ENCODE results near the gene MRPS2. TPM values are rescaled to one million over a fixed set of nuclear protein-coding genes. Genes with fewer than 3 reads are reported as not detected.
"Not testable (repeated sequence)": the region's sequence is repeated elsewhere in the genome, so short reads cannot be mapped to it uniquely, and the experiment has no call there.

MRPS2 gene
- total RNA-seq: 10 to 100 TPM; 50.0 to 70.6 TPM

GRCh38 chr9:135500525-135501260 lies at the start of gene MRPS2:
Gene MRPS2, plus strand, starts transcription at chr9:135500682. Its CDS starts 29 bp downstream, at chr9:135500711.
- H3K27ac Mint-ChIP-seq: peak within 1 kb of the TSS; percentile 91
- no peaks in the 10 kb centered on the region for H3K9me3 Mint-ChIP-seq (ENCODE audit: low read depth)
- H3K4me1 Mint-ChIP-seq: peaks cover 19% of the 10 kb centered on the region
- intact Hi-C loops (cut with DNase I, micrococcal nuclease): loop anchor here in 1 of 2 experiments (1.0 to 5.0 kb wide), 10 partner anchors 20 to 1475 kb away; partner anchors contain the start of genes BRD3, BRD3OS, CAMSAP1 and RNU6ATAC
- no peaks in the 10 kb centered on the region for H3K27me3 Mint-ChIP-seq
- DNase-seq: peak; percentile 91
- POLR2A ChIA-PET: no interaction called here
- ATAC-seq: peak; percentile 93
- H3K36me3 Mint-ChIP-seq (ENCODE audit: low read depth): peaks cover 36% of the 10 kb centered on the region
- peak within 1 kb of the TSS; percentile 85 for H3K4me3 Mint-ChIP-seq
- CTCF ChIA-PET: no interaction called here

- Mint-ChIP-seq H3K36me3 (ENCODE audit: low read depth) (no peaks in the 10 kb centered on the region), H3K27ac (no peak overlapping the region), H3K27me3 (peaks cover 5% of the 10 kb centered on the region), H3K9me3 (ENCODE audit: low read depth) (no peaks in the 10 kb centered on the region), H3K4me3 (no peak overlapping the region), H3K4me1 (no peaks in the 10 kb centered on the region)
- intact Hi-C loops (cut with DNase I, micrococcal nuclease): no loop called here
- ATAC-seq (no peak), DNase-seq (no peak)
- CTCF ChIA-PET: no interaction called here
- POLR2A ChIA-PET: no interaction called here
Measured at GRCh38 chr9:135450956-135451355, 49.5 kb upstream of the MRPS2 start.

- H3K4me1 Mint-ChIP-seq; DNase-seq; ATAC-seq; intact Hi-C loops (cut with DNase I, micrococcal nuclease); H3K36me3 Mint-ChIP-seq (ENCODE audit: low read depth); H3K4me3 Mint-ChIP-seq; CTCF ChIA-PET; POLR2A ChIA-PET; H3K9me3 Mint-ChIP-seq (ENCODE audit: low read depth); H3K27me3 Mint-ChIP-seq; H3K27ac Mint-ChIP-seq: not testable (repeated sequence)
Measured at GRCh38 chr9:135451909-135452308, 48.6 kb upstream of the MRPS2 start.

- peaks cover 13% of the 10 kb centered on the region for H3K27me3 Mint-ChIP-seq
- intact Hi-C loops (cut with DNase I, micrococcal nuclease): no loop called here
Measured at GRCh38 chr9:135454737-135455136, 45.7 kb upstream of the MRPS2 start.

GRCh38 chr9:135455401-135456030 lies 45.0 kb upstream of the MRPS2 start:
- peaks cover 13% of the 10 kb centered on the region for H3K27me3 Mint-ChIP-seq
- no peak overlapping the region for H3K27ac Mint-ChIP-seq
- no peaks in the 10 kb centered on the region for H3K9me3 Mint-ChIP-seq (ENCODE audit: low read depth)
- ATAC-seq (no peak), DNase-seq (no peak)
- no peaks in the 10 kb centered on the region for H3K4me1 Mint-ChIP-seq
- intact Hi-C loops (cut with DNase I, micrococcal nuclease): no loop called here
- CTCF ChIA-PET: no interaction called here
- no peaks in the 10 kb centered on the region for H3K36me3 Mint-ChIP-seq (ENCODE audit: low read depth)
- H3K4me3 Mint-ChIP-seq: no peak overlapping the region
- POLR2A ChIA-PET: no interaction called here

More at GRCh38 chr9:135454737-135455136, 45.7 kb upstream of the MRPS2 start:
- Mint-ChIP-seq H3K27ac (no peak overlapping the region), H3K9me3 (ENCODE audit: low read depth) (no peaks in the 10 kb centered on the region), H3K4me3 (no peak overlapping the region), H3K4me1 (no peaks in the 10 kb centered on the region), H3K36me3 (ENCODE audit: low read depth) (no peaks in the 10 kb centered on the region)
- ChIA-PET POLR2A (no interaction called here), CTCF (no interaction called here)
- ATAC-seq (no peak), DNase-seq (no peak)

DNA sequence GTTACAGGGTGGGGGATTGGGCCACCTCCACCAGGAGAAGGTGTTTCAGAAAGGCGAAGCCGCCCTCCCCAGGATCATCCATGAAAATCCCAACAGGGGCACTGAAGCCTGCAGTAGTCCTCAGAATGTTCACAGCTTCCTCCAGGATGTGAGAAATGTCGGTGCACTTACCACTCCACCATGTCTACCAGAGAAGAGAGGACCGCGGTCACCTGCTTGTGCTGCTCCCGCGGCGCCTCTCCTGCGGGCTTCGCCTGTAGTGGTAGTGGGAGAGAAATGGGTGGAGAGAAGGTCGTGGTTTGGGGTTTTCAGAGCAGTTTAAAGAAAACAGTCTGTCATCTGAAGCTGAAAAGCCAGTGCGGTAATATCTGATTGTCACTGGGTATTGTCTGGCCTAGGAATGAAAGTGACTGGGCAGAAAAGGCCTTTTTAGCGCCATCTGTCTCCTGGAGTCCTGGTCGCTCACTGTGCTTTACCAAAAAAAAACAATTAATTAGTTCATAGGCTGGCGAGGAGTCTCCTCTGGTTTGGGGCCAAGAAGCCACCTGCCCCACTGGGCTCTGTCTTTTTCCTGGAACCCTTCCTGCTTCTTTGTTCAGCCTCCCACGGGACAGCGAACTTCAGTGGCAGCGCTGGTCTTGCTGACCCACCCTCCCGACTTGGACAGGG lies 43.9 kb upstream of the MRPS2 start:
- Mint-ChIP-seq H3K4me1 (no peaks in the 10 kb centered on the region), H3K27ac (no peak overlapping the region), H3K4me3 (no peak overlapping the region), H3K9me3 (ENCODE audit: low read depth) (no peaks in the 10 kb centered on the region), H3K27me3 (peaks cover 16% of the 10 kb centered on the region), H3K36me3 (ENCODE audit: low read depth) (no peaks in the 10 kb centered on the region)
- intact Hi-C loops (cut with DNase I, micrococcal nuclease): no loop called here
- ChIA-PET CTCF (no interaction called here), POLR2A (no interaction called here)
- DNase-seq: no peak
- ATAC-seq: no peak

- intact Hi-C loops (cut with DNase I, micrococcal nuclease); H3K36me3 Mint-ChIP-seq (ENCODE audit: low read depth); H3K4me3 Mint-ChIP-seq; H3K9me3 Mint-ChIP-seq (ENCODE audit: low read depth); DNase-seq; POLR2A ChIA-PET; H3K27ac Mint-ChIP-seq; H3K4me1 Mint-ChIP-seq; CTCF ChIA-PET; ATAC-seq: not testable (repeated sequence)
- peaks cover 18% of the 10 kb centered on the region for H3K27me3 Mint-ChIP-seq
Measured at GRCh38 chr9:135458478-135458877, 42.0 kb upstream of the MRPS2 start.

- no peak for ATAC-seq
- no peaks in the 10 kb centered on the region for H3K9me3 Mint-ChIP-seq (ENCODE audit: low read depth)
- peaks cover 26% of the 10 kb centered on the region for H3K27me3 Mint-ChIP-seq
- no peak for DNase-seq
- ChIA-PET POLR2A (no interaction called here), CTCF (no interaction called here)
- H3K27ac Mint-ChIP-seq: no peak overlapping the region
- H3K36me3 Mint-ChIP-seq (ENCODE audit: low read depth): no peaks in the 10 kb centered on the region
- H3K4me1 Mint-ChIP-seq: no peaks in the 10 kb centered on the region
- no peak overlapping the region for H3K4me3 Mint-ChIP-seq
- intact Hi-C loops (cut with DNase I, micrococcal nuclease): no loop called here
Measured at GRCh38 chr9:135461936-135462335, 38.5 kb upstream of the MRPS2 start.

DNA sequence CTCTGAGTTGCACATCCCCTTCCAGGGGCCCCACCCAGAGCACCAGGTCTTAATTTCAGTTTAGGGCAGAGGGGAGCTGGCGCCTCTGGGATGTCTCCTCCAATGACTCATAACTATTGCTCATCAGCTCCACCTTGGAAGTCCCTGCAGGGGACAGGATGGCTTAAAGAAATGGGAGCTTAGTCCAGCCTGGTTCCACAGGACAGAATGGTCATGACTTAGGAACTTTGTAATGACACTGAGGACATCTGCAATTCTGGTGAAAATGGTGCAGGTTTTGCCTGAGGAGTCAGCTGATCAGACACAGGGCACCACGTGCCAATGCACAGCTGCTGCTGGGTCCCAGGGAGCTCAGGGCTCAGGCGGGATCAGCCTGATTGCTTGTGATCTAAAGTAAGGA lies 37.3 kb upstream of the MRPS2 start:
- Mint-ChIP-seq H3K4me3 (no peak overlapping the region), H3K9me3 (ENCODE audit: low read depth) (no peaks in the 10 kb centered on the region), H3K36me3 (ENCODE audit: low read depth) (no peaks in the 10 kb centered on the region), H3K27ac (no peak overlapping the region), H3K4me1 (peaks cover 2% of the 10 kb centered on the region), H3K27me3 (peaks cover 27% of the 10 kb centered on the region)
- intact Hi-C loops (cut with DNase I, micrococcal nuclease): no loop called here
- ChIA-PET CTCF (no interaction called here), POLR2A (no interaction called here)
- DNase-seq: no peak
- no peak for ATAC-seq

DNA sequence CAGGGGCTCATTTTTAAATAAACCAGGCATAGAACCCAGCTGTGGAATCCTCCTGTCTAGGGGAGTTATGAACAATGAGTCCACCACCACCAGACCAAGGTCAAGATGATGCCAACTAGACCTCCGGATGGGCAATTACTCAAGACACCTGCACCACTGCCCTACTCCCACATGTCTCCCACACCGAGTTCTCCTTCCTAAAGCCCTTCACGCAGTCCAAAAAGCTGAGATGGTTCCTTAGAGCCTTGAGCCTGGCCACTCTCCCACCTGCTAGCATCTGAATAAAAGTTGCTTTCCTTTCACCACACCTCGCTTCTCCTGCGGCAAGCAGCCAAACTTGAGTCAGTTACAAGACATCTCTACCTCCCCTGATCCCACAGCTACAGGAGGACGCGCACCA lies 36.3 kb upstream of the MRPS2 start:
- Mint-ChIP-seq H3K9me3 (ENCODE audit: low read depth) (no peaks in the 10 kb centered on the region), H3K36me3 (ENCODE audit: low read depth) (no peaks in the 10 kb centered on the region), H3K4me3 (no peak overlapping the region), H3K4me1 (peaks cover 11% of the 10 kb centered on the region), H3K27me3 (peaks cover 32% of the 10 kb centered on the region), H3K27ac (no peak overlapping the region)
- intact Hi-C loops (cut with DNase I, micrococcal nuclease): no loop called here
- ATAC-seq: no peak
- CTCF ChIA-PET: no interaction called here
- DNase-seq: no peak
- POLR2A ChIA-PET: no interaction called here

- ATAC-seq (peak; percentile 98), DNase-seq (peak; percentile 79)
- intact Hi-C loops (cut with DNase I, micrococcal nuclease): loop anchor here in 1 of 2 experiments (1.0 to 2.0 kb wide), 2 partner anchors 30 to 31 kb away; partner anchors contain the start of gene MRPS2
- H3K27ac Mint-ChIP-seq: no peak overlapping the region
- ChIA-PET POLR2A (no interaction called here), CTCF (interaction anchor here (0.9 kb wide), 1 partner anchor 35 kb away, joined by 3 read pairs; no protein-coding TSS in a partner anchor)
- no peaks in the 10 kb centered on the region for H3K36me3 Mint-ChIP-seq (ENCODE audit: low read depth)
- peaks cover 39% of the 10 kb centered on the region for H3K27me3 Mint-ChIP-seq
- H3K4me3 Mint-ChIP-seq: peak overlapping the region; percentile 42
- H3K4me1 Mint-ChIP-seq: peaks cover 19% of the 10 kb centered on the region
- H3K9me3 Mint-ChIP-seq (ENCODE audit: low read depth): no peaks in the 10 kb centered on the region
Measured at GRCh38 chr9:135468854-135469521, 31.5 kb upstream of the MRPS2 start.
